Measurements from ENCODE around the gene HOXB3. TPM values are rescaled to one million over a fixed set of nuclear protein-coding genes. Genes with fewer than 3 reads are reported as not detected.

HOXB3 gene
- total RNA-seq, 4 donors from 2014 or later, result 10.8 to 34.9 (median 28.7) TPM

GRCh38 chr17:48617471-48618255 is 27.6 kb upstream of the HOXB3 start:
- intact Hi-C loops (cut with DNase I), result loop anchor here (5.0 kb wide), 1 partner anchor 280 kb away; no protein-coding TSS in a partner anchor
- DNase-seq (ENCODE audit: extremely low spot score), result no peak
- 6% methylated on average over 30 of the region's 43 CpGs for WGBS
- Histone ChIP-seq H3K4me1 (peaks cover 21 to 46% (median 39%) of the 10 kb centered on the region in 4 donors), H3K4me3 (no peak overlapping the region), H3K27me3 (peaks cover 19 to 100% (median 96%) of the 10 kb centered on the region in 4 donors), H3K27ac (replicated peaks in 1 of 4) (no peak overlapping the region), H3K36me3 (no peaks in the 10 kb centered on the region), H3K9me3 (no peaks in the 10 kb centered on the region)
- no peak for TF ChIP-seq CTCF (IDR thresholded peaks at IDR 0.05)
- TF ChIP-seq EP300 (IDR thresholded peaks at IDR 0.05), result no peak
- TF ChIP-seq POLR2A (IDR thresholded peaks at IDR 0.05; ENCODE audit: low read depth), result no peak
- no peak for TF ChIP-seq POLR2AphosphoS5 (IDR thresholded peaks at IDR 0.05)

- peaks cover 29 to 54% (median 46%) of the 10 kb centered on the region in 4 donors for H3K4me1 ChIP-seq
Observed at GRCh38 chr17:48616717-48617470, 26.9 kb upstream of the HOXB3 start.

GRCh38 chr17:48615963-48616716 is 26.1 kb upstream of the HOXB3 start:
- DNase-seq (ENCODE audit: extremely low spot score), result no peak
- H3K9me3 ChIP-seq, result no peaks in the 10 kb centered on the region
- H3K4me1 ChIP-seq, result peaks cover 36 to 61% (median 54%) of the 10 kb centered on the region in 4 donors
- peaks cover 31 to 100% (median 94%) of the 10 kb centered on the region in 4 donors for H3K27me3 ChIP-seq
- no peak overlapping the region for H3K27ac ChIP-seq (replicated peaks in 1 of 4)
- 17% methylated on average over 17 of the region's 17 CpGs for WGBS
- H3K4me3 ChIP-seq, result no peak overlapping the region
- no peak for TF ChIP-seq POLR2AphosphoS5 (IDR thresholded peaks at IDR 0.05)
- no peaks in the 10 kb centered on the region for H3K36me3 ChIP-seq
- intact Hi-C loops (cut with DNase I), result loop anchor here (5.0 kb wide), 1 partner anchor 279 kb away; no protein-coding TSS in a partner anchor

More at GRCh38 chr17:48616717-48617470, 26.9 kb upstream of the HOXB3 start:
- Histone ChIP-seq H3K4me3 (no peak overlapping the region), H3K27me3 (peaks cover 23 to 100% (median 96%) of the 10 kb centered on the region in 4 donors), H3K27ac (replicated peaks in 1 of 4) (no peak overlapping the region), H3K36me3 (no peaks in the 10 kb centered on the region), H3K9me3 (no peaks in the 10 kb centered on the region)
- TF ChIP-seq POLR2A (IDR thresholded peaks at IDR 0.05; ENCODE audit: low read depth), result no peak
- no peak for TF ChIP-seq EP300 (IDR thresholded peaks at IDR 0.05)
- TF ChIP-seq POLR2AphosphoS5 (IDR thresholded peaks at IDR 0.05), result no peak
- TF ChIP-seq CTCF (IDR thresholded peaks at IDR 0.05), result no peak
- intact Hi-C loops (cut with DNase I), result loop anchor here (5.0 kb wide), 1 partner anchor 280 kb away; no protein-coding TSS in a partner anchor
- DNase-seq (ENCODE audit: extremely low spot score), result no peak
- 18% methylated on average over 15 of the region's 15 CpGs for WGBS

GRCh38 chr17:48615047-48615962 is 25.3 kb upstream of the HOXB3 start, which contains the start of gene HOXB8:
Gene HOXB8 (minus strand): TSS chr17:48615292. CDS start chr17:48614704, 588 bp downstream.
- Histone ChIP-seq H3K4me3 (peak within 1 kb of the TSS in 3 of 4 donors; percentile 6 to 37 (median 11)), H3K27me3 (peaks cover 37 to 100% (median 94%) of the 10 kb centered on the region in 4 donors), H3K9me3 (no peaks in the 10 kb centered on the region), H3K36me3 (no peaks in the 10 kb centered on the region), H3K27ac (replicated peaks in 1 of 4) (no peak within 1 kb of the TSS), H3K4me1 (peaks cover 45 to 70% (median 62%) of the 10 kb centered on the region in 4 donors)
- 12% methylated on average over 41 of the region's 41 CpGs for WGBS
- no peak for DNase-seq (ENCODE audit: extremely low spot score)
- TF ChIP-seq POLR2AphosphoS5 (IDR thresholded peaks at IDR 0.05) (no peak), CTCF (IDR thresholded peaks at IDR 0.05) (no peak), POLR2A (IDR thresholded peaks at IDR 0.05; ENCODE audit: low read depth) (no peak), EP300 (IDR thresholded peaks at IDR 0.05) (no peak)
- intact Hi-C loops (cut with DNase I), result loop anchor here (5.0 kb wide), 1 partner anchor 278 kb away; no protein-coding TSS in a partner anchor
